Fibroblast of lung (primary cell): ENCODE data around the gene EPHB2. TPM values are rescaled to one million over a fixed set of nuclear protein-coding genes. Genes with fewer than 3 reads are reported as not detected.
A peak's percentile ranks its signal among the peaks of the same experiment; 100 is the strongest.

Experiments
- DNase-seq, 2 donors: peaks; one replicate each; pipeline versions ENCODE4 v3.0.0 to v3.0.0-alpha.2; 2010; ENCODE audit warnings: low read depth in 2 of 2
- H2AFZ ChIP-seq: 2 replicates; pipeline ENCODE4 v1.5.1; 2012; ENCODE audit warnings: low read length, control low read depth, inconsistent platforms
- H3K27ac ChIP-seq: 2 replicates; pipeline ENCODE4 v1.5.1; 2011; ENCODE audit warnings: low read length, control low read depth; ENCODE audit not compliant: insufficient read depth
- H3K27me3 ChIP-seq: 2 replicates; pipeline ENCODE4 v1.5.1; 2011; ENCODE audit warnings: mild to moderate bottlenecking, low read length; ENCODE audit not compliant: control insufficient read depth, insufficient read depth
- H3K36me3 ChIP-seq: 2 replicates; pipeline ENCODE4 v1.5.1; 2011; ENCODE audit warnings: low read length; ENCODE audit not compliant: control insufficient read depth, insufficient read depth
- H3K4me1 ChIP-seq: 2 replicates; pipeline ENCODE4 v1.5.1; 2011; ENCODE audit warnings: low read length; ENCODE audit not compliant: control insufficient read depth, insufficient read depth; ENCODE audit errors: extremely low read depth
- H3K4me2 ChIP-seq: 2 replicates; pipeline ENCODE4 v1.5.1; 2011; ENCODE audit warnings: low read length, control low read depth; ENCODE audit not compliant: insufficient read depth; ENCODE audit errors: extremely low read depth
- H3K4me3 ChIP-seq, 4 experiments: fragments of 200-600 bp in 1 of 4; sonication (generic) in 1 of 4; replicated peaks in 1 of 4; 2 replicates each; pipeline ENCODE4 v1.5.1; 2011 to 2016; ENCODE audit warnings: low read length in 4 of 4, low read depth in 3 of 4, mild to moderate bottlenecking in 3 of 4, control low read depth in 2 of 4, inconsistent platforms in 1 of 4, mixed read lengths in 1 of 4; ENCODE audit not compliant: insufficient read depth in 1 of 4; ENCODE audit errors: control extremely low read depth in 1 of 4
- H3K79me2 ChIP-seq: 2 replicates; pipeline ENCODE4 v1.5.1; 2012; ENCODE audit warnings: mild to moderate bottlenecking, low read length, inconsistent platforms; ENCODE audit not compliant: control insufficient read depth, insufficient read depth
- H3K9ac ChIP-seq: 2 replicates; pipeline ENCODE4 v1.5.1; 2011; ENCODE audit warnings: mild to moderate bottlenecking, low read length, control low read depth; ENCODE audit not compliant: insufficient read depth
- H3K9me3 ChIP-seq: 2 replicates; pipeline ENCODE4 v1.5.1; 2012; ENCODE audit warnings: low read depth, low read length; ENCODE audit not compliant: control insufficient read depth, insufficient read depth
- H4K20me1 ChIP-seq: 2 replicates; pipeline ENCODE4 v1.5.1; 2011; ENCODE audit warnings: low read length; ENCODE audit not compliant: control insufficient read depth, insufficient read depth; ENCODE audit errors: extremely low read depth
- CTCF ChIP-seq, 2 donors: IDR thresholded peaks in 1 of 2; conservative IDR thresholded peaks in 1 of 2; 1 replicate in 1 of 2; 2 replicates in 1 of 2; pipeline ENCODE4 v1.5.1; 2011 to 2012; ENCODE audit warnings: low read length in 2 of 2, control low read depth in 1 of 2, inconsistent platforms in 1 of 2, low read depth in 1 of 2, mild to moderate bottlenecking in 1 of 2
- EZH2 ChIP-seq: IDR thresholded peaks from 2 replicates; pipeline ENCODE4 v1.5.1; 2012; ENCODE audit warnings: low read length, control low read depth, mild to moderate bottlenecking; ENCODE audit errors: missing control alignments
- polyA plus RNA-seq, 2 donors: library from polyadenylated mRNA; depleted of rRNA in 1 of 2; stranded (reverse) in 1 of 2; unstranded in 1 of 2; fragments of >200 nt; gene quantifications; 2 replicates each; pipeline ENCODE4 v1.2.1, GENCODE V29; 2011 to 2012; ENCODE audit warnings: missing spikeins in 1 of 2
- total RNA-seq: library from RNA; depleted of rRNA; stranded (reverse); fragments of >200 nt; gene quantifications from 2 replicates; pipeline ENCODE4 v1.2.1, GENCODE V29; 2014

Gene EPHB2
- total and polyA plus RNA-seq, 2 donors (not counting 1 experiment from before 2014, with no cell fraction given): 4.1 to 11.2 TPM

- H3K4me1 ChIP-seq: no peaks in the 10 kb centered on the region
- H4K20me1 ChIP-seq: no peaks in the 10 kb centered on the region
- no peak for DNase-seq
- no peak overlapping the region for H2AFZ ChIP-seq
- no peaks in the 10 kb centered on the region for H3K36me3 ChIP-seq
- H3K4me3 ChIP-seq: no peak overlapping the region
- no peak overlapping the region for H3K9ac ChIP-seq
- peaks cover 33% of the 10 kb centered on the region for H3K27me3 ChIP-seq
- H3K27ac ChIP-seq: no peak overlapping the region
- TF ChIP-seq CTCF (conservative IDR thresholded peaks at IDR 0.05 in 1 of 2, IDR thresholded peaks at IDR 0.05 in 1 of 2; ENCODE audit: low read depth in 1 of 2, low read length in 2 of 2): no peak
- peak; percentile 67 for TF ChIP-seq EZH2
- no peaks in the 10 kb centered on the region for H3K9me3 ChIP-seq
- H3K79me2 ChIP-seq: no peaks in the 10 kb centered on the region
- H3K4me2 ChIP-seq: no peak overlapping the region
Observed at GRCh38 chr1:22953740-22954141, 243.1 kb downstream of the EPHB2 start.

DNA sequence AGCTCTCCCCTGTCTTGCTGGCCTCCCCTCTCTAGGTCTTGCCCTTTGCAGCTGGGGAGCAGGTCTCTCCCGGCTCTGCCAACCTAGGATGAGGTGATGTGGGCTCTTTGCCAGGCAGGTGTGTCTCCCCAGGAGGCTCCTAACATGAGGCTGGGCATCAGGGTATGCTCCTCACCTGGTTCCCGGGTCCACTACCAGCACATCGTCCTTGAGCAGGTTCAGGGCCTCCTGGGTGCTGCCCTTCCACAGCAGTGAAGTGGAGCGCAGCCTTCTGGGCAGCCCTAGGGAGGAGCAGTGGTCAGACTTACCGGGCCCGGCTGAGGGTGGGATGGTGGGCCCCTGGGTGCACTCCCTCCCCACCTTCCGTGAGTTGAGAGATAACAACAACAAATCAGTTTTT, 244.5 kb downstream of the EPHB2 start:
- Histone ChIP-seq H3K4me2 (no peak overlapping the region), H3K4me1 (no peaks in the 10 kb centered on the region), H3K9me3 (no peaks in the 10 kb centered on the region), H3K27ac (no peak overlapping the region), H3K4me3 (no peak overlapping the region), H4K20me1 (no peaks in the 10 kb centered on the region), H3K36me3 (no peaks in the 10 kb centered on the region), H3K79me2 (no peaks in the 10 kb centered on the region), H3K27me3 (peaks cover 36% of the 10 kb centered on the region), H3K9ac (no peak overlapping the region), H2AFZ (no peak overlapping the region)
- DNase-seq: no peak
- TF ChIP-seq EZH2 (no peak), CTCF (conservative IDR thresholded peaks at IDR 0.05 in 1 of 2, IDR thresholded peaks at IDR 0.05 in 1 of 2; ENCODE audit: low read depth in 1 of 2, low read length in 2 of 2) (no peak)

- no peaks in the 10 kb centered on the region for H3K9me3 ChIP-seq
- no peaks in the 10 kb centered on the region for H3K36me3 ChIP-seq
- DNase-seq: no peak
- no peak overlapping the region for H2AFZ ChIP-seq
- no peaks in the 10 kb centered on the region for H3K4me1 ChIP-seq
- H3K4me3 ChIP-seq: no peak overlapping the region
- H3K9ac ChIP-seq: no peak overlapping the region
- H3K79me2 ChIP-seq: no peaks in the 10 kb centered on the region
- H4K20me1 ChIP-seq: no peaks in the 10 kb centered on the region
- H3K4me2 ChIP-seq: no peak overlapping the region
- TF ChIP-seq CTCF (conservative IDR thresholded peaks at IDR 0.05 in 1 of 2, IDR thresholded peaks at IDR 0.05 in 1 of 2; ENCODE audit: low read depth in 1 of 2, low read length in 2 of 2) (no peak), EZH2 (no peak)
- H3K27ac ChIP-seq: no peak overlapping the region
- peaks cover 35% of the 10 kb centered on the region for H3K27me3 ChIP-seq
Observed at GRCh38 chr1:22957066-22957465, 246.4 kb downstream of the EPHB2 start.
